MCF 10A (cell line): ENCODE data around the gene SLC16A3. TPM values are rescaled to one million over a fixed set of nuclear protein-coding genes. Genes with fewer than 3 reads are reported as not detected.
A peak's percentile ranks its signal among the peaks of the same experiment; 100 is the strongest.

ENCODE experiments used
- BruUV-seq: library from RNA; stranded (reverse); fragments of 400-500 nt; replicated peaks from 2 replicates; lab custom pipeline; 2021; lab: Mats Ljungman, UMichigan
- CTCF ChIA-PET: fragments of 300-600 bp; sonication (Branson Sonifier 250); formaldehyde crosslinking; extraction: SDS; loops from one replicate; lab custom pipeline; 2021; ENCODE audit warnings: antibody characterized with exemption, inconsistent platforms; lab: Yijun Ruan, JAX
- POLR2A ChIA-PET: fragments of 300-600, 350-650 bp; sonication (Branson Sonifier 250); formaldehyde crosslinking; extraction: SDS; loops from one replicate; lab custom pipeline; 2020; ENCODE audit warnings: antibody characterized with exemption, inconsistent platforms; lab: Yijun Ruan, JAX
- DNase-seq: peaks from one replicate; pipeline ENCODE4 v3.0.0-alpha.2; 2018; ENCODE audit not compliant: unreplicated experiment
- H3K27ac Mint-ChIP-seq: one replicate; pipeline ENCODE4 v1.8.0; 2022; ENCODE audit warnings: mild to moderate bottlenecking, low read depth, mixed read lengths; ENCODE audit not compliant: unreplicated experiment
- H3K27me3 Mint-ChIP-seq: one replicate; pipeline ENCODE4 v1.8.0; 2022; ENCODE audit warnings: mixed read lengths; ENCODE audit not compliant: insufficient read depth, unreplicated experiment
- H3K36me3 Mint-ChIP-seq: one replicate; pipeline ENCODE4 v1.8.0; 2022; ENCODE audit warnings: mild to moderate bottlenecking, moderate library complexity, mixed read lengths; ENCODE audit not compliant: insufficient read depth, unreplicated experiment
- H3K4me1 Mint-ChIP-seq: one replicate; pipeline ENCODE4 v1.8.0; 2022; ENCODE audit warnings: mixed read lengths; ENCODE audit not compliant: insufficient read depth, unreplicated experiment
- H3K4me3 Mint-ChIP-seq: one replicate; pipeline ENCODE4 v1.8.0; 2022; ENCODE audit warnings: mild to moderate bottlenecking, moderate library complexity, mixed read lengths; ENCODE audit not compliant: unreplicated experiment
- H3K9me3 Mint-ChIP-seq: one replicate; pipeline ENCODE4 v1.8.0; 2022; ENCODE audit warnings: mixed read lengths; ENCODE audit not compliant: unreplicated experiment
- intact Hi-C: fragments of 100-400 bp; cut with micrococcal nuclease; formaldehyde crosslinking; loops from 2 replicates; pipeline ENCODE4 v1.14.1; 2022
- microRNA-seq: library from miRNA; unstranded; fragments of <30 nt; microRNA quantifications from one replicate; pipeline ENCODE4 v1.2.0, GENCODE V29; 2022
- total RNA-seq: library from RNA; stranded (reverse); gene quantifications from 2 replicates; pipeline ENCODE4 v1.2.3, GENCODE V29; 2022
- TF ChIP-seq, protein P1 (sequence below): fragments of 200-600 bp; IDR thresholded peaks from one replicate; pipeline ENCODE4 v1.8.0; 2022; ENCODE audit warnings: antibody characterized with exemption, mild to moderate bottlenecking; ENCODE audit not compliant: unreplicated experiment

SLC16A3 gene
- total RNA-seq, 1 experiment from 2014 or later: 350 TPM

DNA sequence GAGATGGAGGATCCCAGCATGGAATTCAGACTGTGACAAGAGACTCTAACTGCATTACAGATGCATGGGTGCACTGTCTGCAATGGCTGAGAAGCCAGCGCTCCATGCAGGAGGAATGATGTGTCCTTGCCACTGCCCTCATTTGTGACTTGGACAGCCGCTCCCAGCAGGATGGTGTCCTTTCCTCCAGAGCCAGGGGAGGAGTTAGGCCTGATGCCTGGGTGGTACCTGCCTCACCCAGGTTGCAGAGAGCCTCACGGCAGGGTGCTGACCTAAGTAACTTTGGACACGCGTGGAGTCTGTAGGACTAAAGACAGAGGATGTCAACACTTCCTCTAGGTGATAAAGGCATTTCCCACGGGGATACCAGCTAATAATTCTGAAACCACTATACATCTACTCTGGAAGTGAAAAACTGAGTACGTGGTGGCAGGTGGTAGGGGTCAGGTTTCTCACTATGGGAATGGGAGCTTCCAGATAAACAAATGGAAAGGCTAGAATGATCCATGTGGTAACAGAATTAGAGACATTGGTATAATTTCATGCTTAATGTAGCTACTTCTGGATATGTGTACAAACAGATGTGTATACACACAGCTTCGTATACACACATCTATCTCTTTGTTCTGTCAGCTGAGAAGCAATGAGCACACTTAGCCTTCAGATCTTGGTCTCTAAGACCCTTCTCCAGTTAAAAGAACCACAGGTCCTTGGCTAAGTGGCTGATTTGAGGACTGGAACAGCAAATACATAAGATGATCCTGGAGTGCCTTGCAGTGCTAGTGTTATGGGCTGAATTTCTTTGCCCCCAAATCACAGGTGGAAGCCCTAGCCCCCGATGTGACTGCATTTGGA, 58.4 kb downstream of the SLC16A3 start:
- Mint-ChIP-seq H3K36me3 (no peaks in the 10 kb centered on the region), H3K4me3 (peak overlapping the region; percentile 45), H3K9me3 (no peaks in the 10 kb centered on the region), H3K27me3 (no peaks in the 10 kb centered on the region), H3K27ac (peak overlapping the region; percentile 73), H3K4me1 (peaks cover 28% of the 10 kb centered on the region)
- TF ChIP-seq, protein P1, sequence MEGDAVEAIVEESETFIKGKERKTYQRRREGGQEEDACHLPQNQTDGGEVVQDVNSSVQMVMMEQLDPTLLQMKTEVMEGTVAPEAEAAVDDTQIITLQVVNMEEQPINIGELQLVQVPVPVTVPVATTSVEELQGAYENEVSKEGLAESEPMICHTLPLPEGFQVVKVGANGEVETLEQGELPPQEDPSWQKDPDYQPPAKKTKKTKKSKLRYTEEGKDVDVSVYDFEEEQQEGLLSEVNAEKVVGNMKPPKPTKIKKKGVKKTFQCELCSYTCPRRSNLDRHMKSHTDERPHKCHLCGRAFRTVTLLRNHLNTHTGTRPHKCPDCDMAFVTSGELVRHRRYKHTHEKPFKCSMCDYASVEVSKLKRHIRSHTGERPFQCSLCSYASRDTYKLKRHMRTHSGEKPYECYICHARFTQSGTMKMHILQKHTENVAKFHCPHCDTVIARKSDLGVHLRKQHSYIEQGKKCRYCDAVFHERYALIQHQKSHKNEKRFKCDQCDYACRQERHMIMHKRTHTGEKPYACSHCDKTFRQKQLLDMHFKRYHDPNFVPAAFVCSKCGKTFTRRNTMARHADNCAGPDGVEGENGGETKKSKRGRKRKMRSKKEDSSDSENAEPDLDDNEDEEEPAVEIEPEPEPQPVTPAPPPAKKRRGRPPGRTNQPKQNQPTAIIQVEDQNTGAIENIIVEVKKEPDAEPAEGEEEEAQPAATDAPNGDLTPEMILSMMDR: no peak
- intact Hi-C loops: no loop called here
- CTCF ChIA-PET: no interaction called here
- no peak for DNase-seq
- POLR2A ChIA-PET: interaction anchor here (2.3 kb wide), 1 partner anchor 10 kb away, joined by 20 read pairs; no protein-coding TSS in a partner anchor
- no TSS peak for BruUV-seq

DNA sequence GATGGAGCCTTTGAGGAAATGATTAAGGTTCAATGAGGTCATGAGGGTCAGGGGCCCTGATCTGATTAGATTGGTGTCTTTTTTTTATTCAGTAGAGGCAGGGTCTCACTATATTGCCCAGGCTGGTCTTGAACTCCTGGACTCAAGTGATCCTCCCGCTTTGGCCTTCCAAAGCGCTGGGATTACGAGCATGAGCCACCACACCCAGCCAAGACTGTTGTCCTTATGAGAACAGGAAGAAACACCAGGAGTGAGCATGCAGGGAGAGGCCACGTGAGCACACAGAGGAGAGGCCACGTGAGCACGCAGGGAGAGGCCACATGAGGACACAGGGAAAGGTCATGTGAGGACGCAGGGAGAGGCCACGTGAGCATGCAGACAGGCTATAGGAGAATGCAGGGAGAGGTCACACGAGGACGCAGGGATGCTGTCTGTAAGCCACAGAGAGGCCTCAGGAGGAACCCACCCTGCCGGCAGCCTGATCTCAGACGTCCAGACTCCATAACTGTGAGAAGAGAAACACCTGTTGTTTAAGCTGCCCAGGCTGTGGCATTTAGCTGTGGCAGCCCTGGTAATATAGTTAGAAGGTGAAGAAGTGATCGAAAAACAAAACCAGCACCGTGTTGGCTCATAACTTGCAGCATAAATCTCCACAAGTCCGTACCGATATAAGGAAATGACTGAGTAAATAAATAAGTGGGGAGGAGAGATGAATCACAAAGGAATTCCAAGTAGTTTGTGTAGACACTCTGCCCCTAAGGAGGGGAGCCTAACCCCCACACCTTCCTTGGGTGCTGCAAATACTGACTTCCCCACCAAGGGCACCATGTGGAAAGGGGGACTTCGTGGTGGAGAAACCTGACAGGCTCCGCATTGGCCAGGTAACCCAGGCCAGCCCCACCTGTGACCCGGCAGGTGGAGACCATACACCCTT, 59.3 kb downstream of the SLC16A3 start:
- H3K27me3 Mint-ChIP-seq: no peaks in the 10 kb centered on the region
- TF ChIP-seq, protein P1: no peak
- BruUV-seq: no TSS peak
- H3K9me3 Mint-ChIP-seq: no peaks in the 10 kb centered on the region
- peak overlapping the region; percentile 45 for H3K4me3 Mint-ChIP-seq
- peak; percentile 93 for DNase-seq
- ChIA-PET CTCF (no interaction called here), POLR2A (interaction anchor here (1.1 to 2.3 kb wide), 2 partner anchors 9 to 45 kb away, joined by 3 to 20 read pairs; no protein-coding TSS in a partner anchor)
- peaks cover 25% of the 10 kb centered on the region for H3K4me1 Mint-ChIP-seq
- H3K27ac Mint-ChIP-seq: peak overlapping the region; percentile 73
- intact Hi-C loops: no loop called here
- H3K36me3 Mint-ChIP-seq: no peaks in the 10 kb centered on the region

Small RNA genes within 50 kb of the gene (microRNA-seq; reads per million reads assigned to microRNA genes)
- 2.0 reads per million, percentile 14 among the genes with 10 or more reads in this experiment for gene MIR6787

Other genes with a start within 250 kb of the SLC16A3 start
- 27.6 and 35.6 TPM in 2 replicates for gene CENPX, start 206.2 kb upstream of the SLC16A3 start, total RNA-seq
- 2.6 and 3.4 TPM in 2 replicates for gene LRRC45, start 205.7 kb upstream of the SLC16A3 start, total RNA-seq
- gene RAC3, start 197.4 kb upstream of the SLC16A3 start, total RNA-seq: 7.1 and 9.7 TPM in 2 replicates
- 77.9 and 111 TPM in 2 replicates for gene DCXR, start 191.3 kb upstream of the SLC16A3 start, total RNA-seq
- gene RFNG, start 177.2 kb upstream of the SLC16A3 start, total RNA-seq: 37.9 and 38.0 TPM in 2 replicates
- 96.6 and 100 TPM in 2 replicates for gene GPS1, start 177.1 kb upstream of the SLC16A3 start, total RNA-seq
- gene DUS1L, start 163.2 kb upstream of the SLC16A3 start, total RNA-seq: 116 and 123 TPM in 2 replicates
- gene FASN, start 130.8 kb upstream of the SLC16A3 start, total RNA-seq: 114 and 120 TPM in 2 replicates
- gene CCDC57, start 16.2 kb upstream of the SLC16A3 start, total RNA-seq: 86.8 and 87.3 TPM in 2 replicates
- gene CSNK1D, start 44.7 kb downstream of the SLC16A3 start, total RNA-seq: 191 and 193 TPM in 2 replicates
- 0.63 and 0.71 TPM in 2 replicates for gene CD7, start 88.6 kb downstream of the SLC16A3 start, total RNA-seq
- gene SECTM1, start 104.7 kb downstream of the SLC16A3 start, total RNA-seq: 7.5 and 13.4 TPM in 2 replicates
- not detected in 2 replicates for gene TEX19, start 130.2 kb downstream of the SLC16A3 start, total RNA-seq
- not detected in 2 replicates for gene UTS2R, start 142.7 kb downstream of the SLC16A3 start, total RNA-seq
- 14.8 and 16.2 TPM in 2 replicates for gene HEXD, start 189.3 kb downstream of the SLC16A3 start, total RNA-seq
- 16.5 and 21.1 TPM in 2 replicates for gene OGFOD3, start 189.5 kb downstream of the SLC16A3 start, total RNA-seq
- 38.0 and 45.4 TPM in 2 replicates for gene CYBC1, start 221.7 kb downstream of the SLC16A3 start, total RNA-seq
- 20.6 TPM in 2 replicates for gene NARF, start 229.7 kb downstream of the SLC16A3 start, total RNA-seq